DMS79 treated with DMSO at 0.1 percent for 48 hours (cell line): ENCODE results near the gene P4HA2.
A peak's percentile ranks its signal among the peaks of the same experiment; 100 is the strongest.

ENCODE experiments used
- DNase-seq: peaks from one replicate; lab custom pipeline; 2025; lab: John Stamatoyannopoulos, UW

The P4HA2 gene

DNA sequence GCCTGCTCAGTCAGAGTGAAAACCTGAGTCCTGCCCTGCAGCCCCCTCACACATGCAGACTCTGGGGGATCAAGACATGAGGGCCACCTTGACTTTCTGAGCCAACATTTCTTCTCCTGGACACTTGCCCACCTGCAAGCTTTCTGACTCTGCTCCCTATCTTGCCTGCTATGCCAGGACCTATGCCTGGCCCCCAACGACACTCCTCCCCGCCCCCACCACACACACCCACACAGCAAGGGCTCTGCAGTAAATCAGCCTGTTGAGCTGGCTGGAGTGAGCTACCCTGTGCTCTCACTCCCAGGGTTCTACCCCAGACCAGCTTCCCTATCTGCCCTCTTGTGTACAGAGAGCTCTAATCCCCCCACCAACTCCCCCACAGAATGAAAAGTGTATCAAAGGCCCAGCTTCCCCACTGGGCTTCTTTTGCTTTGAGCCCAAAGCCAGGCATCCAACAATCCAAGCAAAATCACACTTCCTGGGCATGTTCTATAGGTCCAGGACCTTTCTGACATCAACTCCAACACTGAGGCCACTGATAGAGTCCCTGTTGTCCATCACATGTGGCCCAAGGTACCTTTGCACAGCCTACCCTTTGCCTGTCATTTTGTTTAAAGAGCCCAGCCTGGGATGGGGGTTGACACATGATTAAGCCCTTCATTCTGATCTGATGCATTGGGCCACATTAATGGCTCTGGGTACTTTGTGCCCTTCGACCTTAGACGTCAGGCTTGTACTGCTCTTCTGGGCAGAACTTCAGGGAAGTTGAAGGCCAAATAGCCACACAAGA lies 37.1 kb upstream of the P4HA2 start:
- DNase-seq = no peak

DNA sequence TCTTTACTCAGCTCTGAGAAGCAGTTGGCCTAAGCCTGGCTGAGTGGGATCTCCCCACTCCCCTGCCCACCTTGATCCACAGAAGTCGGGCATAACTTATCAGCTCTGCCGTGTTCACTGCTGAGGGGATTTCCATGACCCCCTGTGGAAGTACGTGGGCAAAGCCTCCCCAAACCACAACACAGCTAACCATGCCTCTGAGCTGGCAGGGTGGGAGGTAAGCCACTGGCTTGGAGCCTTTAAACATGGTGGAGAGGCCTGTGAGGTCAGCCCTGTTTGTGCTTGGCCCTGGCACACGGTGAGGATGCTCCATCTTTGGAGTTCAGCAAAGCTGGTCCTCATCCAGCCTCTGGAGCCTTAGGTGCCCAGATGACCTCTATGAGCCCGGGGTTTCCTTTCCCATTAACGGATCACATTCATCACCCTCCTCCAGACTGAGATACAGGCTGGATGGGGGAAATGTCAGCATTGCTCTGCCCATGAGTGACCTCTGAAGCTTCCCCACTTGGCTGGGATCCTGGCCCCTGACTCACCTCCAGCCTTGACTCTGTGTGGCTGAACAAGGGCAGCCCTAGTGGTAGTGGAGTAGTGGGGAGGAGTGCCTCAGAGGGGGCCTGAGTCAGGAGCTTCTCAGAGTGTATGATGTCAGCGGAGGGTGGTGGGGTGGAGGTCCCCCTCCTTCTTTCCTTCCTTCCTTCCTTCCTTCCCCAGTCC lies 36.1 kb upstream of the P4HA2 start:
- DNase-seq = no peak

DNA sequence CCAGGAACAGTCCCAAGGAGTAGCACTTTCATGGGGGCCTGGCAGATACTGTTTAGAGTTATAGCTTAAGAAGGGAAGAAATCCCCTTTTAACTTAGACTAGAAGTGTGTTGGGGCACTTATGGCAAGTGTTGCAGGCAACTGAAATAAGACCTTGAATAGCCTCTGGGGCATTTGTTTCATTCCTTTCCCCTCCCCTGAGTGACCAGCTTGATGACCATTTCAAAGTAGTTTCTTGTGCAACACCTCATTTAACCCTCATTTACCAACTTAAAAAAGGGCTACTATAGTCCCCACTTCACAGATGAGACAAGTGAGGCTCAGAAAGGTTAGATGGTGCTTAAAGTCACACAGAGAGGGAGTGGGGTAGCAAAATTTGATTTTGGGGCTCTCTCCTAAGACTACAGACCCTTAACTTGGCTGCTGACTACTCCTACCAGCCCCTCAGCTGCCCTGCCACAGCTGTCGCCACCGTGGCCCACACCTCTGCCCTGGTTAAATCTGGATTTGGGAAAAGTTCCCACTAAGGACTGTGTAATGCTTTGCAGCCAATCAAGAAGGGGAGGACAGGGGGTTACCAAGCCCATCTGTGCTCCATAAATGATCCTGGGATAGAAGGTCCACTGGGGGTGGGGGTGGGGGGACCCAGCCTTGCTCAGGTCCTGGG lies 35.4 kb upstream of the P4HA2 start:
- DNase-seq = no peak

DNA sequence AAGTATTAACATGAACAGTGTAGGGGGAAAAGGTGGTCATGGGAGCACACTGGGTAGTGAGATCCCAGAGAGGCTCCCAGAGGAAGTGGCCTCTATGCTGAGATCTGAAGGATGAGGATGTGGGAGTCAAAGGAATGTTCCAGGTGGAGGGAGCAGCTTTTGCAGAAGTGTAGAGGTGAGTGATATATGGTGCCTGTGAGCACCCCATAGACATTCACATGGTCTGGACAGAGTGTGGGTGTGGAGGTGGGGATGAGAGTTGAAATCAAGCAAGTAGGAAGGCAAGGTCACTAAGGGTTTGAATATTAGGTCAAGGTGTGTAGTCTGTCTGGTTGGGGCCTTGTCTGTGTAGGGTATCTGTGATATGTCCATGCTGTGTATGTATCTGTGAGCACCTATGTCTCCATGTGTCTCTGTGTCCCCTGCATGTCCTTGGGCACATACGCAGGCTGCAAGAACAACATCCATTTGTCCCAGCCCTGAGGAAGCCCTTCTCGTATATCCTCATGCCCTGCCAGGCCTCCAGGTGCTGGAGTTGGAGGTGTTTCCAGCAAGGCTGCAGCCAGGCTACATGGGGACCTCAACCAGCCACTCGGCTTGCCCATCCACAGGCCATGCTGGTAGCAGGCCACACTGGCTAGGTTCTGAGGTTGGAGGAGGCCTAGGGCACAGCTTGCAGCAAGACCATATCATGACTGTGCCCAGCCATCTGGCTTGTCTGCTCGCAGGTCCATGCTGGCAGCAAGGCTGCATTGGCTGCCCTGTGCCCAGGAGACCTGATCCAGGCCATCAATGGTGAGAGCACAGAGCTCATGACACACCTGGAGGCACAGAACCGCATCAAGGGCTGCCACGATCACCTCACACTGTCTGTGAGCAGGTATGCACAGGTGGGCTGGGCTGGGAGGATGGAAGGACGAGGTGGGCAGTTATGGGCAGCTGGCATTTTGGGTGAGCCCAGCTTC lies 34.5 kb upstream of the P4HA2 start:
- DNase-seq = no peak

DNA sequence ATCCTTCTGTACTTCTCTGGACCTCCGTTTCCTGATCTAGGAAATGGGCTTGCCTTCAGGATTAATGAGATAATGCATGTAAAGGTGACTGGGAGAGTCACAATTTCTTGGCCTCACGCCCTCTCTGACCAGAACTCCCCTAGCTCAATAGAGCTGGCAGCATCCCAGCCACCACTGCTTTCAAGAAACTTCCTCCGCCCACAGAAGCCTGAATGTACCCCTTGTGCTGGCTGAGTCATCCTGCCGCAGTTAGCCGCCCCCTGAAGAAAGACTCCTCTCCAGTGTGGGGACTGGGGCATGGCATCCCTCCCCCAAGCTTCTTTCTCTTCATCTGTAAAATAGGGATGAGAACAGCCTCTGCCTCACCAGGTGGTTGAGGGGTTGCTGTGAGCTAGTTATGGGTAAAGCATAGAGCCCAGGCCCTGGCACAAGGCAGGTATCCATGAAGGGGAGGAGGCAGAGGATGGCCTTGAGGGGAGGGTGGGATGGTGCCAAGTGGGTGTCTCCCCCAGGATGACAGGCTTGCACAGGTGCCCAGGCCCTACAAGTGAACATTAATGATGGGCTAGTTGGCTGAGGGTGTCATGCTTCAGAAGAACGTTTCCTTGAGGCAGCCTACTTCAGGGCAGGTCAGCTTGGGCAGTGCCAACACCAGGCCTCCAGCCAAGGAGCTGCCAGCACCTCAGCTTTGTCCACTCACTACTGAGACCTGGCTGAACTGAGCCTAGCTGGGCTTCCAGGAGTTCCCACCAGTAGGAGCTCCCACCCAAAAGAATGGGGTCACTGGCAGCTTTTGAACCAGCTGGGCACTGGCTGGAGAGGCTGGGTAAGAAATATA lies 33.3 kb upstream of the P4HA2 start:
- DNase-seq = no peak

DNA sequence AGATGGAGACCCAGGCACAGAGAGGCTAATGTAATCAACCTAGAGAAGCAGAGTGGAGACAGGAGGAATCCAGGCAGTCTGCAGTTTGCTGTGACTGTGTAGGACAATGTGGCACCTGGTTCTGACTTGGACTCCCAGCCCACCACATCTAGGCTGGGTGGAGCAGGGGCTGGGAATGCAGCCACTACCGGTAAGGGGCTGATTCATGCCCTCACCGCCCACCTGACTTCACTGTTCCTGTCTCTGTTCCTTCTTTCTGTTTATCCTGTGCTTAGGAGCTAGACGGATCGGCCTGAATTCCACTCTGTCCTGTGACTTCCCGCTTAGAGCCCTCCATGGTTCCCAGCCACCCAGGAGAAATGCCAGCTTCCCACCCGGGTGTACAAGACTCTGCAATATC lies 32.4 kb upstream of the P4HA2 start:
- DNase-seq = no peak

DNA sequence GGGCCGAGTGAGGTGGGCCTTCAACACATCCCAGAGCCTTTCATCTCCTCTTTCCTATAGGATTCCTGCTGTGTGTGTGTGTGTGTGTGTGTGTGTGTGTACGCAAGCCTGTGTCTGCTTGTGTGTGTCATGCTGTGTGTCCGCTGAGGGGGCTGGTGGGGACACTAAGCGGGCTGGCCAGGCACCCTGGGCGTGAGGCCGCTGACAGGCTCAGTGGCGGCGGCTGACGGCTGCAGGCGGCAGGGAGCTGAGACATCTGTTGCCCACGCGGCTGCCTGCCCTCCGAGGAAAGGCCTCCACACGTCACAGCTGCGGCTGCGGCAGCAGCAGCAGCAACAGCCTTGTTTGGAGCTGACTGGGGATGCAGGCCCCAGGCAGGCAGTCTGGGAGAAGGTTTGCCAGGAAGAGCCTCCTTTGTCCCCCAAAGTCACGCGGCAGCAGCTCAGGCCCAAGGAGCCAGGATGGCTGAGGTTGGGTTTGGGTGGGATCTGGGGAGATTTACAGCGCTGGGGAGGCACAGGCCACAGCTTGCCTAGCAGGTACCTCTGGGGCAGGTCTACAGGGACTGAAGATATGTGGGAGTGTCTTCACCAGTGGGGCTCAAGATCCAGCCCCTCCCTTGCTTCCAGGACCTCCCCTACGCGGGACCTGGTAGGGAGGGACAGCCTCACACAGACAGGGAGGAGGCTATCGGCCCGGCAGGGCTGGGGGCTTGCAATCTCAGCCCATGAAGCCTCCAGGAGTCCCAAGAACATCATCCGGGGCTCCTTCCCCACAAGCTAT lies 31.6 kb upstream of the P4HA2 start:
- no peak for DNase-seq

DNA sequence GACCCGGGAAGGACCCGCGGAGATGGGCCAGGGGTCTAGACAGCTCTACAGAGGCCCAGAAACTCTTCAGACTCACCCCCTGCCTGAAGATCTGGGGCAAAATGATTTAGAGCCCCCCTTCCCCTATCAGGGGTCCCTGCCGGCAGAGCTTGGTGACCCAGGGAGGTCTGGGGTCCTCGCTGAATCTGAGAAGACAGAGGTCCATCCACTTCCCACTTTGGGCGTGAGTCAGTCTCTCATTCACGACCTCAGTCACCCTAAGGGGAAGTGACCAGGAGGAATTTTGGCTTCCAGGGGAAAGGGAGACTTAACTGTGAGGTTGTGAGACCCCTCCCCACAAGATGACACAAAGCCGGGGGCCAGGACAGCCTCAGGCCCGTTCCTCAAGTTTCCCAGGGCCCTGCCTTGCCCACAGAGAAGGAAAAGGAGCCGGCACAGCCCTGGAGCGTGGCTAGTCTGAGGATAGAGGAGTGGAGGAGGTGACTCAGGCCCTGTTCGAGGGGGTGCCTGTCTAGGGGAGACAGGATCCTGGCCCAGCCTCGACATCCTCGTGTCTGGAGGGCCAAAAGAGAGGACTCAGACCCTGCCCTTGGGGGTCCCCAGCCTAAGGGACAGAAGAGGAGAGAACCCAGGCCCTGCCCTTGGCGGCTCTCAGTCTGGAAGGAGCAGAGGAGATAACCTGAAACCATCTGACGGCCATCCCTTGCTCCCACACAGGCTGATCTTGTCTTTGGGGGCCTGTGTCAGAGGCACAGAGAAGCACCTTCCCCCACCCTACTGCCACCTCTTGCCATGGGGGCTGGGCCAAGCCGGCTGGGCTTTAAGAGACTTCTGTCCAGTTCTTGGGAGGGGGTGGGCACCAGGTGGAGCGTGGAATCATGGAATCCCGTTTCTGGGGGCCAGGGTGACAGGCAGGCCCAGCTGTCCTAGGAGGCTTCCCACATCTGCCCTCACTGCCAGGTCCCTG lies 30.7 kb upstream of the P4HA2 start:
- DNase-seq = no peak

DNA sequence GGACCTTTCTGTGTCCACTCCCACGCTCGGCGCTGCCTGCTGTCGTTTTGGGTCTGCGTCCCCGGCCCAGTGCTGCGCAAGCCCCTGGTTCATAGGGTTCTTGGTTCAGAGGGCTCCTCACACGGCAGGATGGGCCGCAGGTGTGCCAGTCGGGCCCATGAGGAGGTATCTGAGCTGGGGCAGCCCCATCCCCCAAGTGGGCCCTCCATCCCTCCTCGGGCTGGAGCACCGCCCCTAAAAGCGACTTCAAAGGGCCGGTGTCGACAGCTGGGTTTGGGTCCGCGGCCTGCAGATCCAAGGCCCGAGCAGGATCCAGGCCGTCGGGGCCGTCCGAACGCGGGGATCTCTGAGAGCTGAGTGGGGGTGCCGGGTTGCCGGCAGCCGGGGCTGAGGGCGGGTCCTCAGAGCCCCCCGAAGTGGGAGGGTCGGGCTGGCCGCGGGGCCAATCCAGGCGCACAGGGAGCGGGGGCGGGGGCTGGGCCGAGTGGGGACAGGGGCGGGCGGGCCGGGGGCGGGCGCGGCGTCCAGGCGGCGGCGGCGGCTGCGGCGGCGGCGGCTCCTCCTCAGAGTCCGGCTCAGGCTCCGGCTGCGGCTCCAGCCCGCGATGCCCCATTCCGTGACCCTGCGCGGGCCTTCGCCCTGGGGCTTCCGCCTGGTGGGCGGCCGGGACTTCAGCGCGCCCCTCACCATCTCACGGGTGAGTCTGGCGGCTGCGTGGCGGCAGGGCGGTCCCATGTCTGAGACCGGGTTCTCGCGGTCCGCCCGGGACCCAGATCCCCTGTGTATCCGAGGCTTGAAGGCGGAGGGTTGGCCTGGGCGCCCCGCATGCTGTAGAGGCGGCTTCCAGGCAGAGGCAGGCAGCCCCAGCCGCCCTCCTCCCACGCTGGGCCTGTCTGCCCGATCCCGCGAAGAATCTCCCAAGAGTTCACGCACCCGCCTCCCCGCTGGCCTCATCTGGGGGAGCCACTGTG lies 29.8 kb upstream of the P4HA2 start, which contains the start of gene PDLIM4:
TSS of gene PDLIM4 (plus strand) at position 566 of the 971 bp plus-strand sequence. CDS start at position 605, 39 bp downstream.
- peak; percentile 2 for DNase-seq

DNA sequence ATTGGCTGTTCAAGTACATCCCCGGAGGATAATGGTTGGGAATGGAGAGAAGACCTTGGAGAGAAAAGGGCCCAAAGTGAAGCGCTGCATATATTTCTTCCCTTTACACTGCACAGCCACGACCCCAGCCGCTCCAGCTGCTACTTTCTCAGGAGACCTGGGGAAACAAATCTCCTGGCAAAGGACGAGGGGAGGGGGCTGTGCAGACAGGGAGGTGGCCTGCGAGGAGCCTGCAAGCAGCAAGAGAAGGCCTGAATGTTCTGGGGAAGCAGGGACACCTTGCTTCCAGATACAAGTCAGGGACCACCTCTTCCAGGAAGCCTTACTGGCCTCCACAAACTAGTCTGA lies 29.1 kb upstream of the P4HA2 start:
- no peak for DNase-seq

DNA sequence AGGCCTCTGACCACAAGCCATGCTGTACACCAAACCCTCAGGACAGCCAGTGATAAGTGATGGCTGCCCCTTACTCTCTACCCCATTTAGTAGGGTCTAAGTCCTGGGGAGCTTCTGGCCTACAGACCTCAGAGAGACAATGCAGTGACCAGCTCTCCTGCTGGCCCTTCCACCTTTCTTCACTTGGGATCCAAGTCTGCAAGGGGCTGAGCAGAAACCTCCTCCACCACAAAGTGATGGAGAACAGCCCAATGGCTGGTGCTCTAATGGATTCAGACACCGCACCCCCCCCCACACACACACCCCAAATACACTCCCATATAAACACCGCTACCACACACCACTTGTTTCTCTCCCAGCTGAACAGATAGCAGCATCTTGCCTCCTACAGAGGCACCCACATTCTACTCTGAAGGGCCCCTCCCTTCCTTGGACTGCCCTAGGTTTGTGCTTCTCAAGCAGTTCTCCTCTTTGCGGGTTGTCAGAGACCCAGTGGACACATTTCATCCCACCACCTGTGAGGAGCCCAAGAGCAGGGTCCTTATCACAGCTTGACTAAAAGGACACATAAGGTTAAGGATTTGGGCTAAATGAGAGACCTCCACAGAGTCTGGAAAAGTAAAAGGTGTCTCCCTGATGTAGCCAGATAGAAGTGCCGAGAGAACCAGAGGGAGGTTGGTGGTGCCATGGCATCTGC lies 28.6 kb upstream of the P4HA2 start:
- DNase-seq = no peak

DNA sequence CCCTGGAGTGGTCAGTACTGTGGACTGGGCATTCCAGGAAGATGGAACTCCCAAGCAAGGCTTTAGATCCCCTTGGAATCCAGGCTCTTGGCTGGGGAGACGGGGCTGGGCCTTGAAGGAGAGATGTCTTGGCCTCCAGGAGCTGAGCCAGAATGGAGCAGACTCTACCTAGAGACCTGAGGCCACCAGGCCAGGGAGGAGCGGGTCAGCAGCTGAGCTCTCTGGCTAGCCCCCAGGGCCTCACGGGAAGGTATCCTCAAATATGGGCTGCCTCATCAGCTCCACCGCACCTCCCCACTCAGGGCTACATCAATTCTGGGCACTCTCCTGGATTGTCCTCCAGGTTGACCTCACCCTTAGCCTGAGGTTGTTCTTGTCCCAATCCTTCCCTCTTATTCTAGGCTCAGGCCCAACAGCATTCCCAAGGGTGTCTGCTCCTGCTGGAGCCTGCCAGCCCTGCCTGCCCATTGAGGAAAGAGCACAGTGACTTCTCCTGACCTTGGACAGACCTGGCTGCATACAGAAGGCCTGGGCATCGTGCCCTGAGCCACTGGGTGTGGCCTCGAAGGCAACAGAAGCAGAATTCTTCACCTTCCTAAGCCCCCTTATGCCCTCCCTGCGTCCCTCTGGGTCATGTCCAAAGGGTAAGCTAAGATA lies 26.8 kb upstream of the P4HA2 start:
- DNase-seq = no peak

DNA sequence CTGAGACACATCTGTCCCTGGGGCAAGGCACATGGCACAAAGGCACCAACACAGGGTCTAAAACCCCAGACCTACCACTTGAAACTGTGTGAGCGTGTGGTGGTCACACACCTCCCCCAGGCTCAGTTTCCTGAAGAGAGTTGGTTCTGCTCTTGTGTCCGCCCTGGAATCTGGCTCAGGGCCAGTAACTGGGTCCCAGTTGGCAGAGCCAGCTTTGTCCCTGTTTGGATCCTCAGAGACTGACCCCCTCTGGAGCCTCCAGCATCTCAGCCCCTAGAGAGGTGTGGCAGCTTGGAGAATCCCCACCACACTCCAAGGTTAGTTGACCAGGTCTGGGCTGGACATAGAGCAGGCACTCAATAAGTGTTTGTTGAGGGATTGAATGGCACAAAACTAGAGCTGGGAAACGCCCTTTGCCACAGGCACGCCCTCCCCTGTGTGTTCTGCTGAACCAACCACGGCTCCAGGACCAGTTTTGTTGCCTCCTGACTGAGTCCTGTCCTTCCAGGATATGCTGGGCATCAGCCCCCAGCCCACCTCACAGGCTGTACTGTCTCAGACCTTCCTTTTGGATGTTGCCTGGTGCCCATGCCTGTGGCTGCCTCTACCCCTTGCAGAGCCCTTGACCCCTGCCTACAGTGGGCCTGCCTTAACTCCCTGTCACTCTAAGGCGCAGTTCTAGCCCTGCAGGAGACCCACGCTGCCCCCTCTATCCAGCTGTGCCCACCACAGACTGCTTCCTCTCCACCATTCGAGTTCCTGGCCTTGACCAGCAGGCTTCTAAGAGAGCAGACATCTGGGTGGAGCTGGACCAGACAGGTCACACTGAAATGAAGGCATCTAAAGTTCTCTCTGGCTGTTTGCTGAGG lies 26.0 kb upstream of the P4HA2 start:
- DNase-seq = no peak

DNA sequence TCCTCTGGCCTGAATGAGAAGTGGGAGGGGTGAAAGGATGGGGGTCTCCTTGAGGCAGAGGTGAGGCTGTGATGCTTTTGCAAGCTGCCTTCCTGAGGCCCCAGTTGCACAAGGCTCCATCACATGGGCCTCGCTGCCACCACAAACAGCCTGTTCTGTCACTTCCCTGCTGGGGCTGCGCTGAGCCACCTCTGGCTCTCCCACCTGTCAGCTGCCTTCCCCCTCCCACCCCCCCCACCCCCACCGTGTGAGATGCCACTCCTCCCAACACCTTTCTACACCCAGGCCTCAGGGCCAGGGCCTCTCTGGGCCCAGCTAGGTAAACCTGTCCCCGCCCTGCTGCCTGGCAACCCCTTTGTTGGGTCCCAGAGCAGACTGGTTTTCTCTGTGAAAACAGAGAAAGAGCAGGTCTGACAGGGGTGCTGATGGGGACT lies 25.4 kb upstream of the P4HA2 start:
- no peak for DNase-seq

DNA sequence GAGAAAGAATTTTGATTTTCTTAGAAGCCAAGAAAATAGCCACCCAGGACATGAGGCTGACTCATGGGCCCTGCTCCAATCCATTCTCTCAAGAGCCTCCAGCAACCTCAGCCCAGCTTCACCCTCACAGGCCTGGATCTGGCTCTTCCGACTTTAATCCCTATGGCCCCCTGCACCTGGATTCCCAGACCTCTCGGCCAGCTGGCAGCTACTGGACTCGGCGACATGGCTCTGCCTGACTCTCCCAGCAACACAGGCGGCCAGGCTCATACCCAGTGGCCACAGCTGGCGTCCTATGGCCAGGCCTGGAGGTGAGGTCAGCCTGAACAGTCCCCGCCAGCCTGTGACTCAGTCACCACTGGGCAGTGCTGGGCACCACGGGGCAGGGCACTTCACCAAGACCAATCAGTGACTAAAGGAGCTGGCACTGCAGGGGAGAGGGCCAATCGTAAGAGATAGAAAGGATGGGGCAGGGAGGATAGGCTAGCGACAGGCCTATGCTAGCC lies 23.6 kb upstream of the P4HA2 start:
- no peak for DNase-seq
